ENCODE data around the gene HIVEP3. TPM values are rescaled to one million over a fixed set of nuclear protein-coding genes. Genes with fewer than 3 reads are reported as not detected.

Gene HIVEP3
- total and polyA plus RNA-seq, 5 experiments from 2014 or later, result 5.5 to 9.8 (median 6.3) TPM

DNA sequence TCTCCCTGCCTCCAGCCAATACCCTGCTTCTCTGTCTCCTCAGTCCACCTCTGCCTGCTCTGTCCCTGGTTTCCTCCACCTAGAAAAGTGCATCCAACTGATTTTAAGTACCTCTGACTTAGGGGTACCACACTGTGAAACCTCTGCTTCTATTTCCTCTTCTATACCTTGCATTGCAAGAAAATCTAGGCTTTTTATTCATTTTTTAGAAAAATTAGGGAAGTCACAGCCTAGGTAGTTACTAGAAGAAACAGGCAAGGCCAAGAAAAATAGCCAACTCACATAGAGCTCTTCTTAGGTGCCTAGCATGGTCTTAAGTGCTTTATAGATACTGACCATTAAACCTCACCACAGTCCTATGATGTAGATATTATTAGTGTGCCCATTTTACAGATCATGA lies 39.1 kb downstream of the HIVEP3 start:
- DNase-seq (no peak), ATAC-seq (no peak)
- H3K9me3 Mint-ChIP-seq, result no peaks in the 10 kb centered on the region
- H3K36me3 Mint-ChIP-seq, result no peaks in the 10 kb centered on the region
- H3K4me3 Mint-ChIP-seq, result no peak overlapping the region
- peaks cover 10 to 21% (median 12%) of the 10 kb centered on the region in 4 donors for H3K4me1 Mint-ChIP-seq
- no peaks in the 10 kb centered on the region for H3K27me3 Mint-ChIP-seq
- H3K27ac Mint-ChIP-seq, result no peak overlapping the region
- POLR2A ChIA-PET, result no interaction called here

DNA sequence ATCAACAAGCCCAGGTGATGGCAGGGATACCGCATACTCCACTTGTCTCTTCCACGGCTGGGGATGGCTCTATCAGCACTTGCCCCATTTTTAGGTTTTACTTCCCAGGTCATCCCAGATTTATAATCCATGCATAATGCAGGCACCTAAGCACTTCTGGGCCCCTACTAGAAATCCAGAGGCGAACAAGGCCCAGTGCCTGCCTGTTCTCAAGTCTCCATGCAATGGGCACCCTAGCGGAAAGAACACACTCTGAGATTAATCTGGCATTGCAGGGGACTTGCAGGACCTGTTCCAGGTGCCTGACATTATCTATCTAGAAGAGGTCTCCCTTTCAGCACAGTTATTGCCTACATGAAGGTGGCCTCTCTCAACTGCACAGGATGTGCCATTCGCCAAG lies 39.8 kb downstream of the HIVEP3 start:
- no peak overlapping the region for H3K4me3 Mint-ChIP-seq
- no peak overlapping the region for H3K27ac Mint-ChIP-seq
- ATAC-seq (no peak), DNase-seq (no peak)
- H3K27me3 Mint-ChIP-seq, result no peaks in the 10 kb centered on the region
- no peaks in the 10 kb centered on the region for H3K9me3 Mint-ChIP-seq
- peaks cover 12 to 28% (median 12%) of the 10 kb centered on the region in 4 donors for H3K4me1 Mint-ChIP-seq
- POLR2A ChIA-PET, result no interaction called here
- H3K36me3 Mint-ChIP-seq, result no peaks in the 10 kb centered on the region

DNA sequence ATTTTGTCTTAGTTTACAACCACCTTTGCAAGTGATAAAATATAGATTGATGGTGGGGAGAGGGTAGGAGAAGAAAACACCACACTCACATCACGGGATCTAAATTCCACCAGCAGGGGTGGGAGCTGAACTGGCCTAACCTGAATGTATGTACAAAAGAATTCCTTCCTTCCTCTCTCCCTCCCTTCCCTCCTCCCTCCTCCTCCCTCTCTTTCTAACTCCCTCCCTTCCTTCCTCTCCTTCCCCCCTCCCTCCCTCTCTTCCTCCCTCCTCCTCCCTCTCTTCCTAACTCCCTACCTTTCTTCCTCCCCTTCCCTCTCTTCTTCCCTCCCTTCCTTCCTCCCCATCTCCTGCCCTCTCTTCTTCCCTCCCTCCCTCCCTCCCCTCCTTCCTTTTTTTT lies 40.2 kb downstream of the HIVEP3 start:
- peaks cover 12 to 28% (median 14%) of the 10 kb centered on the region in 4 donors for H3K4me1 Mint-ChIP-seq
- ATAC-seq, result no peak
- H3K9me3 Mint-ChIP-seq, result no peaks in the 10 kb centered on the region
- no peaks in the 10 kb centered on the region for H3K36me3 Mint-ChIP-seq
- POLR2A ChIA-PET, result no interaction called here
- no peak overlapping the region for H3K27ac Mint-ChIP-seq
- H3K27me3 Mint-ChIP-seq, result no peaks in the 10 kb centered on the region
- no peak overlapping the region for H3K4me3 Mint-ChIP-seq
- DNase-seq, result no peak

DNA sequence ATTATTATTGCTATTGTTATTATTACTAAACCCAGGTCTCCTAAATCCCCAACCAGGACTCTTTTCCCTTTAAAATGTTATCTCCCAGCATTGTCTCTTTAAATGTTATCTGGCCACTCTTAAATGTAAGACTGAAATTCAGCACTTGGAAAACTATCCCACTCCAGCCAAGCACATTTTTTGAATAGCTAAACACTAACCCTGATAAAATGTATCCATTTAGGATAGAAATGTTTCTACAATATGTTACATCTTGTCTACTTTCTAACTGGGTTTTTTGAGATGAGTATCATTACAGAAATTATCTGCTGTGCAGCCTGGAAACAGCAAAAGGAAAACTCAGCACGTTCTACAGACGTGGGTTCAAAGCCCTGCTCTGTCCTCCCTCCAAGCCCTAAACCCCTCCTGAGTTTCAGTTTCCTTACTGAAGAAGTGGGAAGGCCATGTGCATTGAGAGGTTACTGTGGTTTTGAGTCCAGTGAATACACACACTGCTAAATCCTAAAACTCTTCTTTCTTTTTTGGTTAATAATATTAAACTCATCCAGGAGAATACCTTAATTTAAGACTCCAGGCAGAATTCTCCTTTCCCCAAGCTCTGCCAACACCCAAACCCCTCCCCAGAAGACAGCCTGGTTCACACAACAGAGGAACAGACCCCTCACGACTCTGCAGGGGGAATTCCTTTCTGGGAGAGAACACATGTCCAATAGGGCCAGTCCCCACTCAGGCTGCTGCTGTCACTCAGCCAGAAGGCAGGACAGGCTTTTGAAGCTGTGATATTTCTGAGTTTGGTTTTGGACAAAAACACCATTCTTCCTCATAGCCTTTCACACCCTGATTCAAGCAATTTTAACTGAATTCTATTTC lies 41.9 kb downstream of the HIVEP3 start:
- Mint-ChIP-seq H3K9me3 (no peaks in the 10 kb centered on the region), H3K27me3 (no peaks in the 10 kb centered on the region), H3K4me3 (no peak overlapping the region), H3K27ac (peak overlapping the region in 2 of 10 donors; percentile 36 to 40), H3K36me3 (no peaks in the 10 kb centered on the region), H3K4me1 (peaks cover 2 to 16% (median 7%) of the 10 kb centered on the region in 4 donors)
- POLR2A ChIA-PET, result no interaction called here
- DNase-seq (no peak), ATAC-seq (no peak)

DNA sequence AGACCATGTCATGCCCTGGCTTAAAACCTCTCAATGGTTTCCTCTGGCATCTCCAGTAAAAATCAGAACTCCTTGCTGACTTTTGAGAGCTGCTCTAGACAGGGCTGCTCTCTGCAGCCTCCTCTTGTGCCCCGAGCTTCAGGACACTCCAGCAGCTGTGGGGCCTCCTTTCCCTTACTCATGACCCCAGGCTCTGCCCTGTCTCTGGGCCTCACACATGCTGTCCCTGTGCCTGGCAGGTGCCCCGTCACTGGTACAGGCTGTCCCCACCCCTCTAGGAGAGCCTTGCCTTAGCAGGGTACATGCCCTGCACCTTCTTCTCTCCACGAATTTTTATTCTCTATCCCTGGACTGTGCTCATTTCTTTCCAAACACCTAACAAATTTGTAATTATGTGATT lies 43.2 kb downstream of the HIVEP3 start:
- POLR2A ChIA-PET, result no interaction called here
- no peak for ATAC-seq
- Mint-ChIP-seq H3K4me1 (peaks cover 1 to 16% (median 6%) of the 10 kb centered on the region in 4 donors), H3K4me3 (no peak overlapping the region), H3K9me3 (no peaks in the 10 kb centered on the region), H3K27me3 (no peaks in the 10 kb centered on the region), H3K36me3 (no peaks in the 10 kb centered on the region), H3K27ac (peak overlapping the region in 2 of 10 donors; percentile 67 to 80)
- no peak for DNase-seq

GRCh38 chr1:41874903-41875411 lies 43.8 kb downstream of the HIVEP3 start:
- Mint-ChIP-seq H3K27ac (peak overlapping the region in 3 of 10 donors; percentile 47 to 80 (median 67)), H3K4me1 (peaks cover 1 to 16% (median 6%) of the 10 kb centered on the region in 4 donors), H3K9me3 (no peaks in the 10 kb centered on the region), H3K36me3 (no peaks in the 10 kb centered on the region), H3K27me3 (no peaks in the 10 kb centered on the region), H3K4me3 (no peak overlapping the region)
- POLR2A ChIA-PET, result no interaction called here
- no peak for ATAC-seq
- DNase-seq, result no peak

DNA sequence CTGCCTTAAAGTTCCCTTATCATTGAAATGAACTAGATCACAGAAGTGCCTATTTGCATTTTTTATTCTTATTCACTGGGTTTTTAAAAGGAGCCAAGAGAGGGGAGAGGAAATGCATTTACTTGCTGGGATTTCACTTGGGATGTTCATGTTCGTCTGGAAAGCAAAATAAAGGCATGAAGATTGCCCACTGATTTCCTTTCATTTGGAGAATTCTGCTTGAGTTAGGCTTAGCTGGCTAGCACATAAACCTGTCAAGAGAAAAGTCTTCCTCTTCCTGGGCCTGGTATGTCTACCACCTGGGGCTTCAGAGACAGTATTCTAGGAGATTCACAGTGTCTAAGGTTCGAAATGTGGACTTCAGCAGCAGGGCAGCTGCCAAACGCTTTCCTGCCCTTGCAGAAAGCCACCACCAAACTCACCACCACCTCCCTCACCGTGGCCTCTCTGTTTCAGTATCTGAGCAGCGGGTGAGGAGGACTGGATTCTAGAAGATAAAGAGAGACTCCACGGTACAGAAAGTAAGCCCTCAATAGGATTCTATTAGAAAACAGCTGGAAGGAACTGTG lies 44.5 kb downstream of the HIVEP3 start:
- H3K36me3 Mint-ChIP-seq, result no peaks in the 10 kb centered on the region
- H3K27ac Mint-ChIP-seq, result peak overlapping the region in 3 of 10 donors; percentile 22 to 80 (median 47)
- POLR2A ChIA-PET, result interaction anchor here (1.3 kb wide), 1 partner anchor 42 kb away, joined by 3 read pairs; no protein-coding TSS in a partner anchor

DNA sequence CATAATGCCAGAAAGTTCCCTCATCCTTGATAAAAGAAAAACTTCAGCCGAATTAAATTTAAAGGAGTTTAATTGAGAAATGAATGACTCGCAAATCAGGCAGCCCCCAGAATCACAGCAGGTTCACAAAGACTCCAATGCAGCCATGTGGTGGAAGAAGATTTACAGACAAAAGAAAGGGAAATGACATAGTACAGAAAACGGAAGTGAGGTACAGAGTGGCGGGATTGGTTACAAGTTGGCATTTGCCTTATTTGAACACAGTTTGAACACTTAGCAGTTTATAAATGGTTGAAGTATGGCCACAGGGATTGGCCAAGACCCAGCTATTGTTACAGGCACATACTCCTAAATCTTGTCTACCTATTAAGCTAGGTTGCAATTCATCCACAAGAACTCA lies 46.6 kb downstream of the HIVEP3 start:
- Mint-ChIP-seq H3K9me3 (no peaks in the 10 kb centered on the region), H3K27ac (no peak overlapping the region), H3K27me3 (no peaks in the 10 kb centered on the region), H3K4me3 (no peak overlapping the region), H3K4me1 (peaks cover 13 to 27% (median 19%) of the 10 kb centered on the region in 4 donors), H3K36me3 (no peaks in the 10 kb centered on the region)
- POLR2A ChIA-PET, result no interaction called here
- no peak for ATAC-seq
- DNase-seq, result no peak

More for the DNA sequence above, 44.5 kb downstream of the HIVEP3 start:
- Mint-ChIP-seq H3K4me1 (peaks cover 2 to 16% (median 7%) of the 10 kb centered on the region in 4 donors), H3K4me3 (no peak overlapping the region), H3K9me3 (no peaks in the 10 kb centered on the region), H3K27me3 (no peaks in the 10 kb centered on the region)
- no peak for DNase-seq
- no peak for ATAC-seq

GRCh38 chr1:41870076-41870562 lies 48.6 kb downstream of the HIVEP3 start:
- H3K4me1 Mint-ChIP-seq, result peaks cover 11 to 22% (median 15%) of the 10 kb centered on the region in 4 donors
- POLR2A ChIA-PET, result no interaction called here
- no peak for ATAC-seq
- H3K36me3 Mint-ChIP-seq, result no peaks in the 10 kb centered on the region
- no peaks in the 10 kb centered on the region for H3K9me3 Mint-ChIP-seq
- no peaks in the 10 kb centered on the region for H3K27me3 Mint-ChIP-seq
- no peak for DNase-seq
- H3K4me3 Mint-ChIP-seq, result no peak overlapping the region
- no peak overlapping the region for H3K27ac Mint-ChIP-seq

DNA sequence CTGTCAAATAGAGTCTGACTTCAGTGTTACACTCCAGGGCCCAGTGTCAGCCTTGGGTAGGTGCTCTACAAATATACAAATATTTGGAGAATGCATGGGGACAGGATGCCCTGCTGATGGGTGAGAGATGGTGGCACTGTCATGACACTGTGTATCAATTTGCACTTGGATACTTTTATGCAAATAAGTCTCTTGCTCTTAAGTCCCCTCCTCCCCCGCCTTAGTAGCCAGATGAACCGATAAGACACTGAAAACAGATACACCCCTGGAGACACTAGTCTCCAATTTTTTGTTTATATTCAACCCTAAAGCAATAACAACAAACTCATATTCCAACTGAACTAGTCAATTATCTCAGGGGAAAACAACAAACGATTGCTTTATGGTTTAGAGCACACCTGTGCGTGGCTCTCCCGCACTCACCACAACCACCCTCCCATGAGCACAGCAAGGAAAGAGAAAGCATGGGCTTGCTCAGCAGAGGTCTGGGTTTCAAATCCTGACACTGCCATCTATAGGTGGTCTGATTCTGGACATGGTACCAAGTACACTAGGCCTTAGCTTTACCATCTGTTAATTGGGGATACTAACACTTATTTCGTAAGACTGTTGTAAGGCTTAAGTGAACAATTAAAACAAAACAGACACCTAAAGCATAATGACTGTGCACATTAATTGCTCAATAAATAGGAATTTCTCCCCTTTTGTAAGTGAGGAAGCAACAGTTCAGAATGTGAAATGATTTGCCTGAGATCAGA lies 50.3 kb downstream of the HIVEP3 start:
- Mint-ChIP-seq H3K27ac (peak overlapping the region in 2 of 10 donors; percentile 5 to 54), H3K27me3 (no peaks in the 10 kb centered on the region), H3K36me3 (no peaks in the 10 kb centered on the region), H3K9me3 (no peaks in the 10 kb centered on the region), H3K4me1 (peaks cover 9 to 17% (median 13%) of the 10 kb centered on the region in 4 donors), H3K4me3 (peak overlapping the region in 1 of 10 donors; percentile 21)
- DNase-seq (peak in 1 of 10 donors; percentile 11), ATAC-seq (peak in 1 of 2 donors; percentile 41)
- POLR2A ChIA-PET, result interaction anchor here (0.6 kb wide), 1 partner anchor 1084 kb away, joined by 3 read pairs; no protein-coding TSS in a partner anchor

DNA sequence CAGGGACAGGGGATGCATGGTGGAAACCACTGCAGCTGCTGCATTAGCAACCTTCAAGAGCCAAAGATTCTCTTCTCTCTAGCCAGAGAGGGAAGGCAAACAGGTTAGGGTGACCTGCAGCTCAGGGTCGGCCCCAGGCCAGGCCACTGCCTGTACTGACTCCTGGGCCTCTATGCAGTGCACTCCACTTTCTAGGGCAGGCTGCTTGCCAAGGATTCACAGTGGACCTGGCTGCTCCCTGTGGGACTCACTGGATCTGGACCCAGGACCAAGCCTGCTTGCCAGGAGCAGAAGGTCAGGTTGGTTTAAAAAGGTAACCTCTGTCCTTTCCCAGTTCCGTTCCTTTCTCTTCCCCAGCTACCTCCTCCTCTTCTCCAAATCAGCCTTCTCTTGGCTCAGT lies 52.4 kb downstream of the HIVEP3 start:
- POLR2A ChIA-PET, result interaction anchor here (0.6 kb wide), 1 partner anchor 186 kb away, joined by 3 read pairs; no protein-coding TSS in a partner anchor
- Mint-ChIP-seq H3K4me1 (peaks cover 11 to 34% (median 23%) of the 10 kb centered on the region in 4 donors), H3K36me3 (no peaks in the 10 kb centered on the region), H3K4me3 (no peak overlapping the region), H3K27me3 (no peaks in the 10 kb centered on the region), H3K9me3 (no peaks in the 10 kb centered on the region), H3K27ac (no peak overlapping the region)
- ATAC-seq (no peak), DNase-seq (no peak)

GRCh38 chr1:41864471-41865040 lies 54.2 kb downstream of the HIVEP3 start:
- Mint-ChIP-seq H3K9me3 (no peaks in the 10 kb centered on the region), H3K4me1 (peaks cover 11 to 40% (median 24%) of the 10 kb centered on the region in 4 donors)

More at GRCh38 chr1:41864471-41865040, 54.2 kb downstream of the HIVEP3 start:
- H3K4me3 Mint-ChIP-seq, result no peak overlapping the region
- ATAC-seq, result no peak
- no peak for DNase-seq
- no peaks in the 10 kb centered on the region for H3K27me3 Mint-ChIP-seq
- POLR2A ChIA-PET, result no interaction called here
- no peaks in the 10 kb centered on the region for H3K36me3 Mint-ChIP-seq
- no peak overlapping the region for H3K27ac Mint-ChIP-seq

Data from naive thymus-derived CD8-positive, alpha-beta T cell (primary cell).